ENCODE measurements around the gene ATF6B.

GRCh38 chr6:32068867-32069266 lies 59.2 kb downstream of the ATF6B start:
- TF ChIP-seq CTCF (IDR thresholded peaks at IDR 0.05): no peak
- no peak for TF ChIP-seq POLR2A (IDR thresholded peaks at IDR 0.05)
